Measurements from ENCODE around the gene ALKBH8. TPM values are rescaled to one million over a fixed set of nuclear protein-coding genes. Genes with fewer than 3 reads are reported as not detected.

The ALKBH8 gene, protein sequence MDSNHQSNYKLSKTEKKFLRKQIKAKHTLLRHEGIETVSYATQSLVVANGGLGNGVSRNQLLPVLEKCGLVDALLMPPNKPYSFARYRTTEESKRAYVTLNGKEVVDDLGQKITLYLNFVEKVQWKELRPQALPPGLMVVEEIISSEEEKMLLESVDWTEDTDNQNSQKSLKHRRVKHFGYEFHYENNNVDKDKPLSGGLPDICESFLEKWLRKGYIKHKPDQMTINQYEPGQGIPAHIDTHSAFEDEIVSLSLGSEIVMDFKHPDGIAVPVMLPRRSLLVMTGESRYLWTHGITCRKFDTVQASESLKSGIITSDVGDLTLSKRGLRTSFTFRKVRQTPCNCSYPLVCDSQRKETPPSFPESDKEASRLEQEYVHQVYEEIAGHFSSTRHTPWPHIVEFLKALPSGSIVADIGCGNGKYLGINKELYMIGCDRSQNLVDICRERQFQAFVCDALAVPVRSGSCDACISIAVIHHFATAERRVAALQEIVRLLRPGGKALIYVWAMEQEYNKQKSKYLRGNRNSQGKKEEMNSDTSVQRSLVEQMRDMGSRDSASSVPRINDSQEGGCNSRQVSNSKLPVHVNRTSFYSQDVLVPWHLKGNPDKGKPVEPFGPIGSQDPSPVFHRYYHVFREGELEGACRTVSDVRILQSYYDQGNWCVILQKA
- 15.7 and 16.8 TPM in 2 replicates for total RNA-seq (2022)
- percentile 83 among the genes with signal in this experiment for Bru-seq, nascent RNA
- BruChase-seq, experiment 1, labeled RNA remaining after a 2-hour chase, result percentile 75 among the genes with signal in this experiment
- BruChase-seq, experiment 2, labeled RNA remaining after a 6-hour chase, result percentile 66 among the genes with signal in this experiment
- long read RNA-seq, full-length matches to known transcripts, result 12 of 17 reads
- long read RNA-seq, partial matches to known transcripts, result 1 of 17 reads
- long read RNA-seq, other reads (novel, unspliced or antisense), result 4 of 17 reads

DNA sequence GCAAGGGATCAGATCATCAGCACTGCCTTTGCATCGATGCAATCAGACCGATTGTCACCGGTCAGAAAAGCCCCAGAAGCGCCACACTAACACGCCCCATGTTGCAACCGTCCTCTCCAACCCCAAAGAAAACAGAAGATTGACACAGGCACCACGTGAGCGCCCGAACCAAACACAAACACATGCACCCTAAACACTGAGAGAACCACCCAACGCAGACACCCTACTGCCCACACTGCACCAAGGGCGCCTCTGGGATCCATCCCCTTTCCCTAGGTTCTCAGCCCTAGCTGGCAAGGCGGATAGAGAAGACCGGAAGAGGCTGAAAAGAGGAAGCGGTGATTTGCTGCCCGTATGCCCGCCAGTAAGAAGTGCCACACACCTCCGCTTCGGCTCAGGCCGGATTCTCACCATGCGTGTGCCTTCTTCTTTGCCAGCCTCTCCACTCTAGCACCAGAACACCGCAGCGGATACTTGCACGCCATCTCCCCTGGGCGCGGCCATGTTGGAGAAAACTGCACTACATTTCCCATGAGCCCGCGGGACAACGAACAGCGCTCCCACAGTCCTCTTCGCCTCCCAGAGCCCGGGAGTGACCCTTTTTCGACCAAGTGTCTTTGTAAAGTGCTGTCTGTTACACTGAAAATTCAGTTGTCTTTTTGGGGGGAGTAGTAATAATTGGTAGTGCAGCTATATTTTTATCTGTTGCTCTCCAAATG is at the start of gene ALKBH8:
ALKBH8 (minus strand) TSS at position 517 of the 719 bp plus-strand sequence. CDS start 4,842 bp downstream, outside the sequence.
- Mint-ChIP-seq H3K27me3 (ENCODE audit: insufficient read depth, unreplicated experiment) (no peaks in the 10 kb centered on the region), H3K4me3 (ENCODE audit: unreplicated experiment) (peak within 1 kb of the TSS; percentile 96), H3K9me3 (ENCODE audit: unreplicated experiment) (no peaks in the 10 kb centered on the region), H3K27ac (ENCODE audit: unreplicated experiment) (peak within 1 kb of the TSS; percentile 94), H3K4me1 (ENCODE audit: low read depth, unreplicated experiment) (peaks cover 13% of the 10 kb centered on the region), H3K36me3 (ENCODE audit: insufficient read depth, unreplicated experiment) (no peaks in the 10 kb centered on the region)
- peaks cover 17% of the 10 kb centered on the region for H3K4me1 ChIP-seq
- BruUV-seq (replicated peaks), result no TSS peak
- intact Hi-C loops (cut with micrococcal nuclease; ENCODE audit: unreplicated experiment), result loop anchor here (1.0 kb wide), 1 partner anchor 11 kb away; no protein-coding TSS in a partner anchor
- ChIA-PET CTCF (interaction anchor here (1.2 to 3.8 kb wide), 2 partner anchors 16 to 124 kb away, joined by 3 to 22 read pairs; no protein-coding TSS in a partner anchor), POLR2A (interaction anchor here (0.6 kb wide), 1 partner anchor 382 kb away, joined by 3 read pairs; no protein-coding TSS in a partner anchor)
- no peaks in the 10 kb centered on the region for H3K36me3 ChIP-seq (ENCODE audit: control insufficient read depth, insufficient read depth, low read length)
- TF ChIP-seq CTCF (IDR thresholded peaks at IDR 0.05; ENCODE audit: insufficient read depth in 1 of 2, low read depth in 1 of 2, low read length in 1 of 2, severe bottlenecking in 1 of 2, unreplicated experiment in 1 of 2), result no peak
- DNase-seq, result peak; percentile 83
- H3K27me3 ChIP-seq (replicated peaks; ENCODE audit: control insufficient read depth, insufficient read depth, low read length), result no peaks in the 10 kb centered on the region
- H3K4me3 ChIP-seq (ENCODE audit: low read depth, low read length), result peak within 1 kb of the TSS; percentile 63
- no peaks in the 10 kb centered on the region for H3K9me3 ChIP-seq

GRCh38 chr11:107612445-107612844 is 46.9 kb upstream of the ALKBH8 start:
- Histone ChIP-seq H3K4me3 (ENCODE audit: low read depth, low read length) (no peak overlapping the region), H3K9me3 (no peaks in the 10 kb centered on the region), H3K4me1 (no peaks in the 10 kb centered on the region), H3K36me3 (ENCODE audit: control insufficient read depth, insufficient read depth, low read length) (no peaks in the 10 kb centered on the region), H3K27me3 (replicated peaks; ENCODE audit: control insufficient read depth, insufficient read depth, low read length) (no peaks in the 10 kb centered on the region)
- no TSS peak for BruUV-seq (replicated peaks)
- CTCF ChIA-PET, result interaction anchor here (1.2 kb wide), 1 partner anchor 77 kb away, joined by 3 read pairs; no protein-coding TSS in a partner anchor
- H3K4me1 Mint-ChIP-seq (ENCODE audit: low read depth, unreplicated experiment), result no peaks in the 10 kb centered on the region
- intact Hi-C loops (cut with micrococcal nuclease; ENCODE audit: unreplicated experiment), result no loop called here
- POLR2A ChIA-PET, result no interaction called here
- no peak for DNase-seq
- no peak overlapping the region for H3K27ac Mint-ChIP-seq (ENCODE audit: unreplicated experiment)
- no peak overlapping the region for H3K4me3 Mint-ChIP-seq (ENCODE audit: unreplicated experiment)
- TF ChIP-seq CTCF (IDR thresholded peaks at IDR 0.05; ENCODE audit: insufficient read depth in 1 of 2, low read depth in 1 of 2, low read length in 1 of 2, severe bottlenecking in 1 of 2, unreplicated experiment in 1 of 2), result no peak
- H3K9me3 Mint-ChIP-seq (ENCODE audit: unreplicated experiment), result no peaks in the 10 kb centered on the region
- no peaks in the 10 kb centered on the region for H3K36me3 Mint-ChIP-seq (ENCODE audit: insufficient read depth, unreplicated experiment)
- H3K27me3 Mint-ChIP-seq (ENCODE audit: insufficient read depth, unreplicated experiment), result peaks cover 26% of the 10 kb centered on the region

All from Caco-2 (cell line).